HG03439 (cell line): Measurements from ENCODE around the gene RAD9A.
"Not testable (repeated sequence)": the region's sequence is repeated elsewhere in the genome, so short reads cannot be mapped to it uniquely, and the experiment has no call there.

Source experiments
- ATAC-seq: cut with Tn5 transposase; IDR thresholded peaks from one replicate; pipeline ENCODE4 v1.9.1; 2021; ENCODE audit warnings: mild to moderate bottlenecking, moderate library complexity; ENCODE audit not compliant: unreplicated experiment

RAD9A gene

GRCh38 chr11:67393990-67394389 is 2.2 kb downstream of the RAD9A start:
- no peak for ATAC-seq

GRCh38 chr11:67395555-67396258 is 3.9 kb downstream of the RAD9A start:
- no peak for ATAC-seq

GRCh38 chr11:67396259-67396581 is 4.4 kb downstream of the RAD9A start:
- ATAC-seq: no peak

- ATAC-seq: no peak
Measured at GRCh38 chr11:67396587-67397389, 5.0 kb downstream of the RAD9A start.

GRCh38 chr11:67397536-67397935 is 5.8 kb downstream of the RAD9A start:
- no peak for ATAC-seq

GRCh38 chr11:67397986-67398660 is 6.3 kb downstream of the RAD9A start:
- ATAC-seq: no peak

GRCh38 chr11:67398661-67399563 is 7.1 kb downstream of the RAD9A start:
- no peak for ATAC-seq

- ATAC-seq: no peak
Measured at GRCh38 chr11:67400251-67400941, 8.6 kb downstream of the RAD9A start.

GRCh38 chr11:67400942-67401494 is 9.2 kb downstream of the RAD9A start:
- peak; percentile 6 for ATAC-seq

GRCh38 chr11:67401495-67402191 is 9.9 kb downstream of the RAD9A start, which contains the start of gene PPP1CA:
Gene PPP1CA (minus strand): TSS chr11:67401858. CDS start chr11:67401782, 76 bp downstream.
- ATAC-seq: peak; percentile 61

- not testable (repeated sequence) for ATAC-seq
Measured at GRCh38 chr11:67402192-67402839, 10.5 kb downstream of the RAD9A start.

- not testable (repeated sequence) for ATAC-seq
Measured at GRCh38 chr11:67403085-67403484, 11.3 kb downstream of the RAD9A start.

GRCh38 chr11:67404515-67405195 is 12.9 kb downstream of the RAD9A start:
- no peak for ATAC-seq

- no peak for ATAC-seq
Measured at GRCh38 chr11:67405196-67405567, 13.4 kb downstream of the RAD9A start.

GRCh38 chr11:67405688-67406339 is 14.0 kb downstream of the RAD9A start:
- no peak for ATAC-seq

- ATAC-seq: no peak
Measured at GRCh38 chr11:67406420-67406968, 14.7 kb downstream of the RAD9A start.

GRCh38 chr11:67406969-67407687 is 15.3 kb downstream of the RAD9A start:
- ATAC-seq: no peak
